Testis (tissue), 3 donors: ENCODE measurements around the gene STK39. TPM values are rescaled to one million over a fixed set of nuclear protein-coding genes. Genes with fewer than 3 reads are reported as not detected.

Experiments
- DNase-seq: peaks from one replicate; pipeline ENCODE4 v3.0.0-alpha.2; 2019
- H3K27ac ChIP-seq, 2 donors: fragments of 200-600 bp; sonication (generic); one replicate each; pipeline ENCODE4 v1.5.1; 2019
- H3K27me3 ChIP-seq: fragments of 200-600 bp; sonication (generic); one replicate; pipeline ENCODE4 v1.5.1; 2019
- H3K36me3 ChIP-seq: fragments of 200-600 bp; sonication (generic); one replicate; pipeline ENCODE4 v1.5.1; 2017; ENCODE audit warnings: low read depth; ENCODE audit errors: missing control alignments
- H3K4me1 ChIP-seq: fragments of 200-600 bp; sonication (generic); one replicate; pipeline ENCODE4 v1.5.1; 2019
- H3K4me3 ChIP-seq, 2 donors: fragments of 200-600 bp; sonication (generic); one replicate each; pipeline ENCODE4 v1.5.1; 2017 to 2019
- H3K9me3 ChIP-seq: fragments of 200-600 bp; sonication (generic); one replicate; pipeline ENCODE4 v1.5.1; 2017
- POLR2A ChIP-seq: fragments of 450-650 bp; IDR thresholded peaks from one replicate; pipeline ENCODE4 v1.6.1; 2017; ENCODE audit warnings: antibody characterized with exemption, mild to moderate bottlenecking, moderate library complexity
- WGBS, 2 donors: methylation state at CpG; one replicate each; pipeline ENCODE4 v1.1.5; 2018; 5-methylcytosine and 5-hydroxymethylcytosine counted together
- intact Hi-C: fragments of 100-400 bp; cut with DNase I; formaldehyde crosslinking; loops from one replicate; pipeline ENCODE4 v1.15.1; 2023; ENCODE audit warnings: low total_unique reads
- polyA plus RNA-seq: library from polyadenylated mRNA; stranded (reverse); fragments of 350-450 nt; fragmentation: Illumina TruSeq; extraction: RNeasy Lipid Tissue Mini Kit (QIAGEN cat#74804); gene quantifications from one replicate; pipeline ENCODE4 v1.2.3, GENCODE V29; 2014; ENCODE audit warnings: low read depth, low replicate concordance; ENCODE audit not compliant: insufficient read depth
- total RNA-seq, 2 donors: library from RNA; depleted of rRNA; stranded (reverse); fragments of >200 nt; gene quantifications; one replicate each; pipeline ENCODE4 v1.2.3, GENCODE V29; 2016
- TF ChIP-seq, protein P1 (sequence below), 3 experiments: fragments of 450-650 bp in 2 of 3; fragments of 200-600 bp in 1 of 3; sonication (generic) in 1 of 3; IDR thresholded peaks; one replicate each; pipeline ENCODE4 v1.5.1; 2016 to 2019; ENCODE audit warnings: antibody characterized with exemption in 3 of 3, mild to moderate bottlenecking in 2 of 3, moderate library complexity in 1 of 3

The STK39 gene
- total and polyA plus RNA-seq, 3 donors from 2014 or later: 26.4 to 70.7 (median 41.8) TPM

DNA sequence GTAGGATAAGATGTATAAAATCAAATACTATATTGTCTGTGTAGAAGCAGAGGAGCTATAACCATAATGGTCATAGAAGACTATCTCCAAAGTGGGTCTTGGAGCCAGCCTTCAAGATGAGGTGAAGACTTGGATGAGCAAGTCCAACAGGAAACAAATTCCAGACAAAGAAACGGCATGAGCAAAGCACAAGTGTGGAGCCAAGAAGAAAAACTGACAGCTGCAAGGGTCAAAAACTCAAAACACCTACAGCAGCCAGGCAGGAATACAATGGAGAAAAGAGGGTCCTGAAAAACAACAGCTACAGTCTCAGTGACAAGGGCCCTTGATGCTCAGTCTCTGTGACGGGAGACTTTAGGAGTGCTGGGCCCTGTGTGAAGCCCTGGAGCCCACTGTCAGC lies 102.4 kb downstream of the STK39 start:
- TF ChIP-seq POLR2A: no peak
- TF ChIP-seq, protein P1, sequence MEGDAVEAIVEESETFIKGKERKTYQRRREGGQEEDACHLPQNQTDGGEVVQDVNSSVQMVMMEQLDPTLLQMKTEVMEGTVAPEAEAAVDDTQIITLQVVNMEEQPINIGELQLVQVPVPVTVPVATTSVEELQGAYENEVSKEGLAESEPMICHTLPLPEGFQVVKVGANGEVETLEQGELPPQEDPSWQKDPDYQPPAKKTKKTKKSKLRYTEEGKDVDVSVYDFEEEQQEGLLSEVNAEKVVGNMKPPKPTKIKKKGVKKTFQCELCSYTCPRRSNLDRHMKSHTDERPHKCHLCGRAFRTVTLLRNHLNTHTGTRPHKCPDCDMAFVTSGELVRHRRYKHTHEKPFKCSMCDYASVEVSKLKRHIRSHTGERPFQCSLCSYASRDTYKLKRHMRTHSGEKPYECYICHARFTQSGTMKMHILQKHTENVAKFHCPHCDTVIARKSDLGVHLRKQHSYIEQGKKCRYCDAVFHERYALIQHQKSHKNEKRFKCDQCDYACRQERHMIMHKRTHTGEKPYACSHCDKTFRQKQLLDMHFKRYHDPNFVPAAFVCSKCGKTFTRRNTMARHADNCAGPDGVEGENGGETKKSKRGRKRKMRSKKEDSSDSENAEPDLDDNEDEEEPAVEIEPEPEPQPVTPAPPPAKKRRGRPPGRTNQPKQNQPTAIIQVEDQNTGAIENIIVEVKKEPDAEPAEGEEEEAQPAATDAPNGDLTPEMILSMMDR (IDR thresholded peaks at IDR 0.05): no peak
- H3K27me3 ChIP-seq: no peaks in the 10 kb centered on the region
- no peaks in the 10 kb centered on the region for H3K4me1 ChIP-seq
- no peak overlapping the region for H3K27ac ChIP-seq
- no peak for DNase-seq
- intact Hi-C loops: no loop called here
- H3K4me3 ChIP-seq: no peak overlapping the region
- H3K36me3 ChIP-seq: no peaks in the 10 kb centered on the region
- H3K9me3 ChIP-seq: no peaks in the 10 kb centered on the region
- WGBS, 2 donors: 78 to 80% methylated on average over 2 of the region's 2 CpGs

DNA sequence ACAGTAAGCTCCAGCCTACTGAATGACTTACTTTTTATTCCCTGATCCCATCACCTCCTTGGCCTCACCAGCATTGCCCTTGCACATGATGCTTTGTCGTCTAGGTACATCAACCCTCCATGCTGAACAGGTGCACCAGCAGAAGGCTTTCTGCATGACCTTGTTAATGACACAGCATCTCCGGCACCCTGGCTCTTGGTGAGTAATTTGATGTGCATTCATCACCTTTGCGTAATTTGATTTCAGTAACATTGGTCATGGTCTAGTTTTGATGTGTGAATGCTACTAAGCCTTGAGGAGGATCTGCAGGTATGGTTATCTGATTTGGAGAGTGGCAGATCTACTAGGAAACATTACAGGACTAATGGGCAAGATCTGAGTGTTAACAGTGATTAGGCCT lies 103.6 kb downstream of the STK39 start:
- intact Hi-C loops: no loop called here
- TF ChIP-seq, protein P1 (IDR thresholded peaks at IDR 0.05): no peak
- no peak for TF ChIP-seq POLR2A
- DNase-seq: no peak
- no peaks in the 10 kb centered on the region for H3K27me3 ChIP-seq
- no peaks in the 10 kb centered on the region for H3K9me3 ChIP-seq
- no peak overlapping the region for H3K4me3 ChIP-seq
- H3K27ac ChIP-seq: no peak overlapping the region
- 93 to 96% methylated on average over 3 of the region's 3 CpGs for WGBS, 2 donors
- no peaks in the 10 kb centered on the region for H3K36me3 ChIP-seq
- H3K4me1 ChIP-seq: no peaks in the 10 kb centered on the region

DNA sequence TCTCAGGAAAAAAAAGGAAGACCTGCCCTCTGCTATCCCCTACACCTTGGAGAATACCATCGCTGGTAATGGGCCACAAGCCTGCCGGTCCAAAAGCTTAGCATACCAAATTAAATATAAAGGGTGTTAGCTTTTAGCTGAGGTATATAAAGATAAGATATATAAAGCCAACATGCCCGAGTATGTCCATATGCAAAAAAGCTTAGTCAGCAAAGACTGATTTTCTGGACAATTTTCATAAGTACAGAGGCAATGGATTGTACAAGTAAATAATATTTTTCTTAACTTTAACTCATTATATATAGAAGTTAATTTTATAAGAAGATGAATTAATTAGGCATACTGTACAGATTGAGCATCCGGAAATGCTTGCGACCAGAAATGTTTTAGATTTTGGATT lies 106.5 kb downstream of the STK39 start:
- Histone ChIP-seq H3K36me3 (no peaks in the 10 kb centered on the region), H3K4me1 (no peaks in the 10 kb centered on the region), H3K9me3 (no peaks in the 10 kb centered on the region), H3K27me3 (no peaks in the 10 kb centered on the region), H3K4me3 (no peak overlapping the region), H3K27ac (no peak overlapping the region)
- intact Hi-C loops: no loop called here
- DNase-seq: no peak
- TF ChIP-seq POLR2A: no peak
- TF ChIP-seq, protein P1 (IDR thresholded peaks at IDR 0.05): no peak
- 97% methylated on average over 5 of the region's 5 CpGs for WGBS, 2 donors

DNA sequence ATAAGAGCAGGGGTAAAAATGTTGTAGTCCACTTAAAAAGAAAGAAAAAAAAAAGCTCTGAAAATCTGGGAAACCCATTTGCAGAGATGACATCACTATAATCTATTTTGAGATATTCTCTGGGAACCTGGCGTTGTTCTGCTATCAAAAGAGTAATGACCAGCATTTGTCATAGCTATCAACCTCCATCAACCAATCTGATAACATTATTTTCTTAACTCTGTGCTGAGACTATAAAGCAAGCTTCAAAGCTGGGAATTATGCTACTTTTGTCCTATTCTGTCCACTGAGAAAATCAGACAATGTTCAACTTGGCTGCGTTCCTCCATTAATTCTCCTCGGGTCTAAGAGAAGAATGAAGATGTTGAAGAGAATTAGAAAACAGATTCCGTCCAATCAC lies 107.5 kb downstream of the STK39 start:
- H3K27me3 ChIP-seq: no peaks in the 10 kb centered on the region
- no peak for DNase-seq
- intact Hi-C loops: no loop called here
- H3K27ac ChIP-seq: no peak overlapping the region
- H3K4me1 ChIP-seq: no peaks in the 10 kb centered on the region
- no peaks in the 10 kb centered on the region for H3K9me3 ChIP-seq
- TF ChIP-seq, protein P1 (IDR thresholded peaks at IDR 0.05): no peak
- TF ChIP-seq POLR2A: no peak
- 79 to 83% methylated on average over 4 of the region's 4 CpGs for WGBS, 2 donors
- no peak overlapping the region for H3K4me3 ChIP-seq
- no peaks in the 10 kb centered on the region for H3K36me3 ChIP-seq

DNA sequence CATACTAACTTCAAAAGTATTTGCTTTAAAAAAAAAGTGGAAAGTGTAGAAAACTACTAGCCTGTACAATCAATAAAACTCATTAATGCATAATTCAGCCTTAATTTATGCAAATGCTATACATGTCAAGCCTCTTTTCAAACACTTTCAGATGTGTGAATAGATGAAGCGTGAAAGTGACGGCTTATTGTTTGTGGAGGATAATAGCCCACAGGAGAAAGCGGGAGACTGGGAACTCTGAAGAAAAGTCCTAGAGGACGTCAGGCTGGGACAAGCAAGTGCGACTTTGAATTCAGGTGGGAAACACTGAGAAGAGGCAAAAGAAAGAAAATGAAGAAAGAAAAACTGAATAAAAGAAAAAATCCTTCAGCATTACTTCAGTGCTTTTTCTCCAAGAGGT lies 108.5 kb downstream of the STK39 start:
- intact Hi-C loops: no loop called here
- TF ChIP-seq, protein P1 (IDR thresholded peaks at IDR 0.05): no peak
- TF ChIP-seq POLR2A: no peak
- no peaks in the 10 kb centered on the region for H3K27me3 ChIP-seq
- H3K36me3 ChIP-seq: no peaks in the 10 kb centered on the region
- no peak overlapping the region for H3K4me3 ChIP-seq
- no peaks in the 10 kb centered on the region for H3K4me1 ChIP-seq
- 94 to 96% methylated on average over 5 of the region's 5 CpGs for WGBS, 2 donors
- DNase-seq: no peak
- H3K27ac ChIP-seq: no peak overlapping the region
- H3K9me3 ChIP-seq: no peaks in the 10 kb centered on the region
